Neuronal stem cell (in vitro differentiated cells): ENCODE results near the gene TTLL1.

Experiments used
- DNase-seq: peaks from one replicate; pipeline ENCODE4 v3.0.0-alpha.2; 2013; ENCODE audit warnings: low spot score
- H2AFZ ChIP-seq: one replicate; pipeline ENCODE4 v1.6.1; 2013; ENCODE audit warnings: mild to moderate bottlenecking, low read length, inconsistent platforms
- H2AK5ac ChIP-seq: 2 replicates; pipeline ENCODE4 v1.6.1; 2013; ENCODE audit warnings: low read depth, mild to moderate bottlenecking, inconsistent platforms, low read length, moderate library complexity, mixed read lengths
- H2BK120ac ChIP-seq: 2 replicates; pipeline ENCODE4 v1.6.1; 2013; ENCODE audit warnings: low read depth, mild to moderate bottlenecking, inconsistent platforms, low read length, moderate library complexity, mixed read lengths
- H2BK12ac ChIP-seq: one replicate; pipeline ENCODE4 v1.6.1; 2013; ENCODE audit warnings: low read length, inconsistent platforms
- H2BK15ac ChIP-seq: 2 replicates; pipeline ENCODE4 v1.6.1; 2013; ENCODE audit warnings: mild to moderate bottlenecking, low read length, inconsistent platforms, mixed read lengths
- H2BK5ac ChIP-seq: one replicate; pipeline ENCODE4 v1.6.1; 2013; ENCODE audit warnings: inconsistent platforms, mild to moderate bottlenecking, low read length, moderate library complexity
- H3K14ac ChIP-seq: one replicate; pipeline ENCODE4 v1.6.1; 2013; ENCODE audit warnings: low read length, inconsistent platforms
- H3K18ac ChIP-seq: 2 replicates; pipeline ENCODE4 v1.6.1; 2013; ENCODE audit warnings: low read length, inconsistent platforms
- H3K23ac ChIP-seq: 2 replicates; pipeline ENCODE4 v1.6.1; 2013; ENCODE audit warnings: low read depth, mild to moderate bottlenecking, mixed read lengths, low read length, inconsistent platforms; ENCODE audit not compliant: poor library complexity
- H3K27ac ChIP-seq: replicated peaks from 3 replicates; pipeline ENCODE4 v1.5.1; 2013; ENCODE audit warnings: low read length, inconsistent platforms
- H3K27me3 ChIP-seq, 3 experiments: 2 replicates each; pipeline ENCODE4 v1.6.1; 2013; ENCODE audit warnings: low read length in 3 of 3, mild to moderate bottlenecking in 2 of 3, inconsistent platforms in 1 of 3, low read depth in 1 of 3, mixed read lengths in 1 of 3, moderate library complexity in 1 of 3; ENCODE audit not compliant: control insufficient read depth in 3 of 3, insufficient read depth in 3 of 3
- H3K36me3 ChIP-seq, 2 donors: replicated peaks in 1 of 2; 2 replicates each; pipeline ENCODE4 v1.6.1; 2013; ENCODE audit warnings: low read length in 2 of 2; ENCODE audit not compliant: control insufficient read depth in 2 of 2, insufficient read depth in 2 of 2
- H3K4ac ChIP-seq: 2 replicates; pipeline ENCODE4 v1.6.1; 2013; ENCODE audit warnings: inconsistent platforms, mild to moderate bottlenecking, low read length, moderate library complexity
- H3K4me1 ChIP-seq, 2 donors: 1 replicate in 1 of 2; 2 replicates in 1 of 2; pipeline ENCODE4 v1.6.1; 2013; ENCODE audit warnings: low read length in 2 of 2, low read depth in 1 of 2; ENCODE audit not compliant: control insufficient read depth in 2 of 2, insufficient read depth in 1 of 2
- H3K4me2 ChIP-seq: one replicate; pipeline ENCODE4 v1.6.1; 2013; ENCODE audit warnings: mild to moderate bottlenecking, low read length, inconsistent platforms; ENCODE audit not compliant: insufficient read depth, poor library complexity, severe bottlenecking
- H3K4me3 ChIP-seq, 2 donors: 2 replicates each; pipeline ENCODE4 v1.5.1; 2013; ENCODE audit warnings: low read length in 2 of 2, mild to moderate bottlenecking in 2 of 2, inconsistent platforms in 1 of 2, moderate library complexity in 1 of 2
- H3K79me1 ChIP-seq: one replicate; pipeline ENCODE4 v1.6.1; 2013; ENCODE audit warnings: low read depth, mild to moderate bottlenecking, inconsistent platforms, low read length, moderate library complexity
- H3K9ac ChIP-seq: one replicate; pipeline ENCODE4 v1.6.1; 2013; ENCODE audit warnings: mild to moderate bottlenecking, low read depth, low read length, inconsistent platforms; ENCODE audit not compliant: poor library complexity
- H3K9me3 ChIP-seq, 2 donors: replicated peaks in 1 of 2; 2 replicates each; pipeline versions ENCODE3 to v1.6.1; 2013; ENCODE audit warnings: low read length in 2 of 2, mild to moderate bottlenecking in 2 of 2, inconsistent platforms in 1 of 2, low read depth in 1 of 2, mixed read lengths in 1 of 2, moderate library complexity in 1 of 2; ENCODE audit not compliant: control insufficient read depth in 2 of 2, insufficient read depth in 1 of 2
- H4K8ac ChIP-seq: one replicate; pipeline ENCODE4 v1.6.1; 2013; ENCODE audit warnings: low read depth, mild to moderate bottlenecking, inconsistent platforms, low read length, moderate library complexity
- H4K91ac ChIP-seq: one replicate; pipeline ENCODE4 v1.6.1; 2013; ENCODE audit warnings: low read length, low read depth, mild to moderate bottlenecking, inconsistent platforms; ENCODE audit not compliant: poor library complexity
- WGBS, 2 donors: extraction: QIAGEN DNeasy Blood & Tissue Kit; methylation state at CpG; one replicate each; pipeline ENCODE4 v1.1.7; 2013; ENCODE audit warnings: missing lambda C conversion rate in 2 of 2, mixed read lengths in 1 of 2; ENCODE audit not compliant: insufficient read length in 2 of 2, insufficient replicate concordance in 1 of 2; ENCODE audit errors: extremely low coverage in 2 of 2; 5-methylcytosine and 5-hydroxymethylcytosine counted together

Gene TTLL1

DNA sequence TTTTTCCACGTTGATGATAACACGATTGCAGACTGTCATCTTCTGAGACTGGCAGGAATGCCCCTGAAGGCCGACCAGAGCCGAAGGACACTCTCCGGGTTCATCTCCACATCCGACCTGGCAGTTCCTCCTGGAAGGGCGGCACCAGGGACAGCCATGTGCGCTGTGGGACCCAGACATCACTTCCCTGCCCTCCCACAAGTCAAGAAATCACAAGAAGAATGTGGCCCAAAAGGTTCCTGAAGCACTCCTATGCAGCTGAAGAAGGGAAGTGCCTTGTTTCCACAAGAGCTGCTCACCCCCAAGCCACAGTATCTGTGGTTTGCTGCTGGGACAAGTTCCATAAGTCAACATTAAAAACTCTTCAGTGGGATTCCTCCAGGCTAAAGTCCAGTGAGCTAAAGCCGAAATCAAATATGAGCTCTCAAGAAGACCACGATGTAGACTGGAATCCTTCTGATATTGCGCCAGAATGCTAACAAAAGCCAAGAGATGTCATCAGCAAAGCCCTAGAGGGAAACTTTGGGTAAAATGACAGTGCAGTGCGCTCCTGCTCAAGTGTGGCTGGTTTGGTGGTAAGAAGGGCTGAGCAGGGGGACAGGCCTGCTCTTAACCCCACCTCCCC, 95.4 kb downstream of the TTLL1 start:
- no peak overlapping the region for H2BK15ac ChIP-seq
- no peak for DNase-seq
- H4K91ac ChIP-seq = no peak overlapping the region
- H3K79me1 ChIP-seq = peaks cover 6% of the 10 kb centered on the region
- H3K27ac ChIP-seq = no peak overlapping the region
- no peak overlapping the region for H3K4ac ChIP-seq
- H3K4me1 ChIP-seq = peaks cover 10 to 18% of the 10 kb centered on the region in 2 donors
- H3K18ac ChIP-seq = no peak overlapping the region
- no peak overlapping the region for H2AFZ ChIP-seq
- H3K4me2 ChIP-seq = no peak overlapping the region
- WGBS, 2 donors = no CpG with 5 or more reads among the region's 12 CpGs
- no peak overlapping the region for H3K23ac ChIP-seq
- H3K14ac ChIP-seq = no peak overlapping the region
- no peak overlapping the region for H2BK120ac ChIP-seq
- H2AK5ac ChIP-seq = no peak overlapping the region
- H3K36me3 ChIP-seq = peaks cover 1 to 10% of the 10 kb centered on the region in 2 donors
- peaks cover 4 to 12% of the 10 kb centered on the region in 2 donors for H3K9me3 ChIP-seq
- H2BK12ac ChIP-seq = no peak overlapping the region
- no peak overlapping the region for H2BK5ac ChIP-seq
- H3K9ac ChIP-seq = no peak overlapping the region
- H3K4me3 ChIP-seq = no peak overlapping the region
- H4K8ac ChIP-seq = no peak overlapping the region
- H3K27me3 ChIP-seq = no peaks in the 10 kb centered on the region

GRCh38 chr22:42992886-42993479, 96.2 kb downstream of the TTLL1 start:
- Histone ChIP-seq H3K4ac (no peak overlapping the region), H3K36me3 (peaks cover 1 to 10% of the 10 kb centered on the region in 2 donors), H3K23ac (no peak overlapping the region), H3K18ac (no peak overlapping the region), H2AK5ac (no peak overlapping the region), H2AFZ (no peak overlapping the region), H3K4me3 (no peak overlapping the region), H3K79me1 (peaks cover 6% of the 10 kb centered on the region), H4K8ac (no peak overlapping the region), H3K9me3 (peaks cover 2 to 4% of the 10 kb centered on the region in 2 donors), H4K91ac (no peak overlapping the region), H3K27ac (no peak overlapping the region), H2BK120ac (no peak overlapping the region), H3K4me2 (no peak overlapping the region), H3K9ac (no peak overlapping the region), H3K4me1 (peaks cover 10 to 18% of the 10 kb centered on the region in 2 donors), H3K14ac (no peak overlapping the region), H2BK12ac (no peak overlapping the region), H2BK5ac (no peak overlapping the region), H2BK15ac (no peak overlapping the region), H3K27me3 (no peaks in the 10 kb centered on the region)
- DNase-seq = no peak
- no CpG with 5 or more reads among the region's 9 CpGs for WGBS, 2 donors

DNA sequence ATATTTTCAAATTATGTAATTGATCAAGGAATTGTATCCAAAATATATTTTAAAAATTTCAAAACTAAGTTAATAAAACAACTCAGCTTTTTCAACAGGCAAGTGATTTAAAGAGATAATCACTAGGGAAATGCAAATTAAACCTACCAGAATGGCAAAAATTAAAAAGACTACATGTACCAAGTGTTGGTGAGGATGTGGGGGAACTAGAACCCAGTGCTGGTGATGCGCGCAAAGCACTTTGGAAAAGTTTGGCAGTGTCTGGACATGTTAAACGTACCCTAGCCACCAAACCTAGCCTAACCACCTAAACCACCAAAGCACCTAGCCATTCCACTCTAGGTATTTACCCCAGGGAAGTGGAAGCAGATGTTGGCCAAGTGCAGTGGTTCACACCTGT, 97.1 kb downstream of the TTLL1 start:
- Histone ChIP-seq H3K18ac (no peak overlapping the region), H3K23ac (no peak overlapping the region), H2BK15ac (no peak overlapping the region), H2AFZ (no peak overlapping the region), H3K79me1 (peaks cover 6% of the 10 kb centered on the region), H3K9me3 (peaks cover 2 to 3% of the 10 kb centered on the region in 2 donors), H3K4me3 (no peak overlapping the region), H3K9ac (no peak overlapping the region), H3K4me2 (no peak overlapping the region), H2BK5ac (no peak overlapping the region), H4K91ac (no peak overlapping the region), H3K4me1 (peaks cover 10 to 18% of the 10 kb centered on the region in 2 donors), H2AK5ac (no peak overlapping the region), H3K27ac (no peak overlapping the region), H3K4ac (no peak overlapping the region), H2BK120ac (no peak overlapping the region), H3K27me3 (no peaks in the 10 kb centered on the region), H2BK12ac (no peak overlapping the region), H3K36me3 (peaks cover 1 to 10% of the 10 kb centered on the region in 2 donors), H3K14ac (no peak overlapping the region), H4K8ac (no peak overlapping the region)
- no CpG with 5 or more reads among the region's 3 CpGs for WGBS, 2 donors
- no peak for DNase-seq

GRCh38 chr22:42991010-42991651, 98.1 kb downstream of the TTLL1 start:
- WGBS, 2 donors = no CpG with 5 or more reads among the region's 5 CpGs
- no peak overlapping the region for H3K4me3 ChIP-seq
- no peak overlapping the region for H2BK15ac ChIP-seq
- H3K9ac ChIP-seq = no peak overlapping the region
- no peak overlapping the region for H3K27ac ChIP-seq
- no peak overlapping the region for H2BK120ac ChIP-seq
- no peak overlapping the region for H3K23ac ChIP-seq
- H2BK12ac ChIP-seq = no peak overlapping the region
- H3K18ac ChIP-seq = no peak overlapping the region
- H2AK5ac ChIP-seq = no peak overlapping the region
- H3K4ac ChIP-seq = no peak overlapping the region
- peaks cover 11% of the 10 kb centered on the region for H3K79me1 ChIP-seq
- no peak overlapping the region for H2AFZ ChIP-seq
- no peak overlapping the region for H2BK5ac ChIP-seq
- no peak overlapping the region for H4K91ac ChIP-seq
- peaks cover 1 to 10% of the 10 kb centered on the region in 2 donors for H3K36me3 ChIP-seq
- peaks cover 18 to 27% of the 10 kb centered on the region in 2 donors for H3K4me1 ChIP-seq
- no peak overlapping the region for H4K8ac ChIP-seq
- no peak overlapping the region for H3K4me2 ChIP-seq
- no peak for DNase-seq
- H3K9me3 ChIP-seq = peaks cover 3 to 4% of the 10 kb centered on the region in 2 donors
- no peaks in the 10 kb centered on the region for H3K27me3 ChIP-seq
- no peak overlapping the region for H3K14ac ChIP-seq
